GM19351 (cell line): ENCODE results near the gene HOXD12.

ENCODE experiments used
- ATAC-seq: cut with Tn5 transposase; IDR thresholded peaks from one replicate; pipeline ENCODE4 v1.9.1; 2021; ENCODE audit warnings: mild to moderate bottlenecking, moderate library complexity; ENCODE audit not compliant: unreplicated experiment

Gene HOXD12

GRCh38 chr2:176099728-176100546 is at the start of gene HOXD12:
TSS of gene HOXD12 (plus strand) at chr2:176099795. CDS start at chr2:176099802, 7 bp downstream.
- ATAC-seq, result no peak

- no peak for ATAC-seq
Observed at GRCh38 chr2:176056406-176056805, 43.2 kb upstream of the HOXD12 start.

GRCh38 chr2:176063958-176064357 is 35.6 kb upstream of the HOXD12 start:
- no peak for ATAC-seq

GRCh38 chr2:176066645-176067588 is 32.7 kb upstream of the HOXD12 start:
- no peak for ATAC-seq

- no peak for ATAC-seq
Observed at GRCh38 chr2:176067589-176068418, 31.8 kb upstream of the HOXD12 start.

GRCh38 chr2:176068419-176068832 is 31.2 kb upstream of the HOXD12 start:
- no peak for ATAC-seq

GRCh38 chr2:176071330-176072291 is 28.0 kb upstream of the HOXD12 start:
- no peak for ATAC-seq

GRCh38 chr2:176072292-176072669 is 27.3 kb upstream of the HOXD12 start:
- ATAC-seq, result no peak

- no peak for ATAC-seq
Observed at GRCh38 chr2:176072951-176073904, 26.4 kb upstream of the HOXD12 start.

- ATAC-seq, result no peak
Observed at GRCh38 chr2:176074919-176075425, 24.6 kb upstream of the HOXD12 start.

GRCh38 chr2:176075481-176075880 is 24.1 kb upstream of the HOXD12 start:
- ATAC-seq, result no peak

GRCh38 chr2:176076063-176076462 is 23.5 kb upstream of the HOXD12 start:
- no peak for ATAC-seq

- no peak for ATAC-seq
Observed at GRCh38 chr2:176076796-176077195, 22.8 kb upstream of the HOXD12 start.

GRCh38 chr2:176078541-176079284 is 20.9 kb upstream of the HOXD12 start:
- no peak for ATAC-seq

GRCh38 chr2:176079285-176079830 is 20.2 kb upstream of the HOXD12 start:
- ATAC-seq, result no peak

- ATAC-seq, result peak; percentile 68
Observed at GRCh38 chr2:176079831-176080539, 19.6 kb upstream of the HOXD12 start.
